Activated gamma-delta T cell (primary cell): Measurements from ENCODE around the gene ZNF454.

Experiments used
- DNase-seq: peaks from one replicate; lab custom pipeline; 2025; lab: John Stamatoyannopoulos, UW
- total RNA-seq, 2 donors: gene quantifications; one replicate each; lab custom pipeline; 2026; lab: John Stamatoyannopoulos, UW

The ZNF454 gene
- total RNA-seq: 0 reads per million in 2 donors

- DNase-seq: no peak
These were observed at the start of gene ZNF454 for GRCh38 chr5:178940569-178941360. Gene ZNF454 (plus strand): TSS chr5:178941198. CDS start chr5:178942792, 1,594 bp downstream.

- no peak for DNase-seq
These were observed 45.1 kb upstream of the ZNF454 start, which contains the start of gene ZFP2 for GRCh38 chr5:178895615-178896571. Gene ZFP2 (plus strand): TSS chr5:178895913. CDS start chr5:178931314, 35,401 bp downstream.

GRCh38 chr5:178899289-178899688, 41.7 kb upstream of the ZNF454 start:
- no peak for DNase-seq

- no peak for DNase-seq
These were observed 38.1 kb upstream of the ZNF454 start for GRCh38 chr5:178902849-178903248.

GRCh38 chr5:178931846-178932760, 8.9 kb upstream of the ZNF454 start:
- DNase-seq: no peak

- no peak for DNase-seq
These were observed 363 bp downstream of the ZNF454 start for GRCh38 chr5:178941361-178941760.

GRCh38 chr5:178965465-178966055, 24.6 kb downstream of the ZNF454 start:
- no peak for DNase-seq

- no peak for DNase-seq
These were observed 40.4 kb downstream of the ZNF454 start for GRCh38 chr5:178981381-178981780.

GRCh38 chr5:178982941-178983340, 41.9 kb downstream of the ZNF454 start:
- no peak for DNase-seq

- DNase-seq: no peak
These were observed 42.7 kb downstream of the ZNF454 start for GRCh38 chr5:178983728-178984127.

- no peak for DNase-seq
These were observed 43.4 kb downstream of the ZNF454 start for GRCh38 chr5:178984145-178985072.

GRCh38 chr5:178986326-178986960, 45.4 kb downstream of the ZNF454 start:
- no peak for DNase-seq

GRCh38 chr5:178988436-178989220, 47.6 kb downstream of the ZNF454 start:
- no peak for DNase-seq

GRCh38 chr5:178989311-178989710, 48.3 kb downstream of the ZNF454 start:
- DNase-seq: no peak

- no peak for DNase-seq
These were observed 49.5 kb downstream of the ZNF454 start for GRCh38 chr5:178990491-178990890.

- no peak for DNase-seq
These were observed 50.5 kb downstream of the ZNF454 start for GRCh38 chr5:178991190-178992145.

GRCh38 chr5:178992291-178992895, 51.4 kb downstream of the ZNF454 start:
- no peak for DNase-seq
